Neural cell (in vitro differentiated cells): ENCODE measurements around the gene ATG2A. TPM values are rescaled to one million over a fixed set of nuclear protein-coding genes. Genes with fewer than 3 reads are reported as not detected.

ENCODE experiments used
- H2AFZ ChIP-seq: fragments of 200-600, 300-800 bp; sonication (generic), shearing (Covaris generic); 2 replicates; pipeline ENCODE4 v1.6.0; 2014; ENCODE audit warnings: low read depth, mild to moderate bottlenecking, antibody characterized with exemption, low read length, moderate library complexity
- H3F3A ChIP-seq: fragments of 200-600 bp; shearing (Covaris generic); 2 replicates; pipeline ENCODE4 v1.6.1; 2016; ENCODE audit warnings: mild to moderate bottlenecking, moderate library complexity, mixed read lengths, antibody characterized with exemption, low read length; ENCODE audit not compliant: insufficient read depth, poor library complexity, severe bottlenecking
- H3K27ac ChIP-seq: fragments of 200-600, 300-800 bp; sonication (generic), shearing (Covaris generic); 2 replicates; pipeline ENCODE4 v1.5.1; 2014; ENCODE audit warnings: mild to moderate bottlenecking, low read length, moderate library complexity
- H3K27me3 ChIP-seq: fragments of 300-800, 200-600 bp; sonication (generic), shearing (Covaris generic); 2 replicates; pipeline ENCODE4 v1.6.0; 2014; ENCODE audit warnings: mild to moderate bottlenecking, low read depth, low read length, moderate library complexity; ENCODE audit not compliant: insufficient read depth
- H3K36me3 ChIP-seq: fragments of 300-800, 200-600 bp; sonication (generic), shearing (Covaris generic); 2 replicates; pipeline ENCODE4 v1.5.1; 2014; ENCODE audit warnings: mild to moderate bottlenecking, antibody characterized with exemption, low read length, moderate library complexity; ENCODE audit not compliant: insufficient read depth
- H3K4me2 ChIP-seq: fragments of 300-800, 200-600 bp; sonication (generic), shearing (Covaris generic); 2 replicates; pipeline ENCODE4 v1.6.0; 2014; ENCODE audit warnings: mild to moderate bottlenecking, low read length
- H3K4me3 ChIP-seq: fragments of 300-800, 200-600 bp; sonication (generic), shearing (Covaris generic); 2 replicates; pipeline ENCODE4 v1.5.1; 2014; ENCODE audit warnings: mild to moderate bottlenecking, low read length, moderate library complexity
- H3K79me2 ChIP-seq: fragments of 200-600 bp; shearing (Covaris generic); replicated peaks from 2 replicates; pipeline ENCODE4 v1.6.0; 2014; ENCODE audit warnings: mild to moderate bottlenecking, low read length, moderate library complexity; ENCODE audit not compliant: insufficient read depth
- H3K9ac ChIP-seq: fragments of 300-800, 200-600 bp; sonication (generic), shearing (Covaris generic); 2 replicates; pipeline ENCODE4 v1.6.1; 2016; ENCODE audit warnings: mild to moderate bottlenecking, low read length, mixed read lengths
- H3K9me2 ChIP-seq: fragments of 200-600 bp; shearing (Covaris generic); 2 replicates; pipeline ENCODE4 v1.6.1; 2016; ENCODE audit warnings: mild to moderate bottlenecking, low read length, mixed read lengths; ENCODE audit not compliant: insufficient read depth
- H3K9me3 ChIP-seq: fragments of 200-600, 300-800 bp; sonication (generic), shearing (Covaris generic); 2 replicates; pipeline ENCODE4 v1.6.1; 2016; ENCODE audit warnings: mild to moderate bottlenecking, mixed run types, low read length, moderate library complexity, mixed read lengths
- H4K20me1 ChIP-seq: fragments of 200-600 bp; shearing (Covaris generic); 2 replicates; pipeline ENCODE4 v1.6.1; 2016; ENCODE audit warnings: mild to moderate bottlenecking, mixed run types; ENCODE audit not compliant: insufficient read depth
- EP300 ChIP-seq: fragments of 450-650 bp; conservative IDR thresholded peaks from 2 replicates; pipeline ENCODE4 v1.6.1; 2014; ENCODE audit warnings: antibody characterized with exemption, mild to moderate bottlenecking, moderate library complexity; ENCODE audit not compliant: poor library complexity, severe bottlenecking
- EZH2 ChIP-seq: fragments of 200-600, 300-800 bp; shearing (Covaris generic), sonication (generic); IDR thresholded peaks from 2 replicates; pipeline ENCODE4 v1.6.1; 2014; ENCODE audit warnings: antibody characterized with exemption, low read length, borderline replicate concordance, mild to moderate bottlenecking; ENCODE audit not compliant: insufficient read depth, poor library complexity, severe bottlenecking
- MXI1 ChIP-seq: fragments of 450-650 bp; conservative IDR thresholded peaks from 2 replicates; pipeline ENCODE4 v1.6.1; 2014; ENCODE audit warnings: antibody characterized with exemption, mild to moderate bottlenecking; ENCODE audit not compliant: poor library complexity, severe bottlenecking
- POLR2AphosphoS5 ChIP-seq: IDR thresholded peaks from 2 replicates; pipeline ENCODE4 v1.6.1; 2012
- RAD21 ChIP-seq: fragments of 450-650 bp; conservative IDR thresholded peaks from 2 replicates; pipeline ENCODE4 v1.6.1; 2014; ENCODE audit warnings: antibody characterized with exemption, mild to moderate bottlenecking, moderate library complexity
- REST ChIP-seq: IDR thresholded peaks from 2 replicates; pipeline ENCODE4 v1.6.1; 2012; ENCODE audit warnings: borderline replicate concordance
- SMC3 ChIP-seq: fragments of 450-650 bp; conservative IDR thresholded peaks from 2 replicates; pipeline ENCODE4 v1.6.1; 2014; ENCODE audit warnings: antibody characterized with exemption, mild to moderate bottlenecking, moderate library complexity; ENCODE audit not compliant: poor library complexity
- TAF1 ChIP-seq: IDR thresholded peaks from 2 replicates; pipeline ENCODE4 v1.6.1; 2012; ENCODE audit warnings: low read depth
- polyA plus RNA-seq: library from polyadenylated mRNA; depleted of rRNA; stranded (reverse); fragments of >200 nt; gene quantifications from 2 replicates; pipeline ENCODE4 v1.2.3, GENCODE V29; 2014
- TF ChIP-seq, protein P1 (sequence below): fragments of 450-650 bp; IDR thresholded peaks from 2 replicates; pipeline ENCODE4 v1.5.1; 2014; ENCODE audit warnings: antibody characterized with exemption, mild to moderate bottlenecking, moderate library complexity; ENCODE audit not compliant: poor library complexity, severe bottlenecking

ATG2A gene
- polyA plus RNA-seq, 1 donor from 2014 or later = 7.5 TPM

DNA sequence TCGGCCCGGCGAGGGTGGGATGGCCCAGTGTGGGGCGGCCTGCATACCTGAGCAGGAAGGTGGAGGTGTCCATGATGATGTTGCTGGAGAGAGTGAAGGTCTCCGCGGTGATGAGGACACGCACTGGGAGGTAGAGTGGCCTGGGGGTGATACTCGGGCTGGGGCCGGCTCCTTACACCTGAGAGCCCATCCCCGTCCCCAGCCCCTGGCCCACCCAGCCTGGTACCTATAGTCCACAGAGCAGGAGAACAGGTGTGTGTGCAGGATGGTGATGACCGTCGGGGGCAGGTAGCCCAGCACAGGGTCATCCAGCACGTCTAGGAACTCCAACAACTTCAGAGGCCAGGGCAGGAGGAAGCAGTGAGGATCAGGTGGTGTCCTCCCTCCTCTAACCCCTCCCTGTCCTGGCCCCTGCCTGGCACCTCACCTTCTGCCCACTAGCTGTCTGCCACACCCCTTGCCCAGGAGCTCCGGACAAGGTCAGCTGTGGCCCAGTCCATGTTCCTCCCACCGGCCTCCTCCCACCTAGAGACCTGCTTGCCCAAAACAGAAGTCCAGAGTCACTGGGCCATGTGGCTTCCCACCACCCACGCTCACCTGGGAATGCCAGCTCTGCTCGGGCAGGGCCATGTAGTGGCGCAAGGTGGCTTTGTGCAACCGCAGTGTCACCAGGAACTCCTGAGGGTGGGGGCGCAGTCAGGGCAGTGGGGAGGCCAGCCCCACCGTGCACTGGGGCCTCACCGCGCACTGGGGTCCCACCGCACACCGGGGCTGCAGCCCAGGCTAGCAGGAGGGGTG, 11.3 kb downstream of the ATG2A start:
- H3K9ac ChIP-seq = no peak overlapping the region
- no peaks in the 10 kb centered on the region for H3F3A ChIP-seq
- no peaks in the 10 kb centered on the region for H3K79me2 ChIP-seq
- H3K4me2 ChIP-seq = no peak overlapping the region
- no peak for TF ChIP-seq TAF1
- TF ChIP-seq EP300 = no peak
- TF ChIP-seq EZH2 = no peak
- TF ChIP-seq POLR2AphosphoS5 = no peak
- TF ChIP-seq, protein P1, sequence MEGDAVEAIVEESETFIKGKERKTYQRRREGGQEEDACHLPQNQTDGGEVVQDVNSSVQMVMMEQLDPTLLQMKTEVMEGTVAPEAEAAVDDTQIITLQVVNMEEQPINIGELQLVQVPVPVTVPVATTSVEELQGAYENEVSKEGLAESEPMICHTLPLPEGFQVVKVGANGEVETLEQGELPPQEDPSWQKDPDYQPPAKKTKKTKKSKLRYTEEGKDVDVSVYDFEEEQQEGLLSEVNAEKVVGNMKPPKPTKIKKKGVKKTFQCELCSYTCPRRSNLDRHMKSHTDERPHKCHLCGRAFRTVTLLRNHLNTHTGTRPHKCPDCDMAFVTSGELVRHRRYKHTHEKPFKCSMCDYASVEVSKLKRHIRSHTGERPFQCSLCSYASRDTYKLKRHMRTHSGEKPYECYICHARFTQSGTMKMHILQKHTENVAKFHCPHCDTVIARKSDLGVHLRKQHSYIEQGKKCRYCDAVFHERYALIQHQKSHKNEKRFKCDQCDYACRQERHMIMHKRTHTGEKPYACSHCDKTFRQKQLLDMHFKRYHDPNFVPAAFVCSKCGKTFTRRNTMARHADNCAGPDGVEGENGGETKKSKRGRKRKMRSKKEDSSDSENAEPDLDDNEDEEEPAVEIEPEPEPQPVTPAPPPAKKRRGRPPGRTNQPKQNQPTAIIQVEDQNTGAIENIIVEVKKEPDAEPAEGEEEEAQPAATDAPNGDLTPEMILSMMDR = no peak
- no peak for TF ChIP-seq SMC3
- TF ChIP-seq REST = no peak
- no peak for TF ChIP-seq RAD21
- no peak for TF ChIP-seq MXI1
- no peak overlapping the region for H3K4me3 ChIP-seq
- no peak overlapping the region for H2AFZ ChIP-seq
- no peaks in the 10 kb centered on the region for H3K36me3 ChIP-seq
- H3K27ac ChIP-seq = no peak overlapping the region
- H3K9me2 ChIP-seq = no peaks in the 10 kb centered on the region
- no peaks in the 10 kb centered on the region for H4K20me1 ChIP-seq
- no peaks in the 10 kb centered on the region for H3K9me3 ChIP-seq
- H3K27me3 ChIP-seq = no peaks in the 10 kb centered on the region

- TF ChIP-seq RAD21 = no peak
- no peak for TF ChIP-seq REST
- no peak for TF ChIP-seq SMC3
- TF ChIP-seq, protein P1 = no peak
- no peak for TF ChIP-seq MXI1
- no peak for TF ChIP-seq EZH2
- no peak for TF ChIP-seq POLR2AphosphoS5
- TF ChIP-seq TAF1 = no peak
- no peak for TF ChIP-seq EP300
- Histone ChIP-seq H3K36me3 (no peaks in the 10 kb centered on the region), H3K27me3 (no peaks in the 10 kb centered on the region), H4K20me1 (no peaks in the 10 kb centered on the region), H3K9me2 (no peaks in the 10 kb centered on the region), H2AFZ (no peak overlapping the region), H3K27ac (no peak overlapping the region), H3K4me3 (no peak overlapping the region), H3K79me2 (no peaks in the 10 kb centered on the region), H3K9ac (no peak overlapping the region), H3F3A (no peaks in the 10 kb centered on the region), H3K9me3 (no peaks in the 10 kb centered on the region), H3K4me2 (no peak overlapping the region)
Observed at GRCh38 chr11:64903291-64903833, 13.6 kb downstream of the ATG2A start.
